A549 (cell line): ENCODE results near the gene RASA4.
"Not testable (repeated sequence)": the region's sequence is repeated elsewhere in the genome, so short reads cannot be mapped to it uniquely, and the experiment has no call there.

Experiments
- CHD2 ChIP-seq: fragments of 150-350 bp; IDR thresholded peaks from 2 replicates; pipeline ENCODE4 v1.6.1; 2014; ENCODE audit warnings: low read length; ENCODE audit not compliant: partially characterized antibody
- CTCF ChIP-seq: fragments of >200 bp; sonication (Bioruptor Twin); formaldehyde crosslinking; IDR thresholded peaks from 3 replicates; pipeline ENCODE4 v1.5.1; 2016
- FOSB ChIP-seq: fragments of 250-450 bp; sonication (Bioruptor Pico); IDR thresholded peaks from 2 replicates; pipeline ENCODE4 v1.5.0; 2020; ENCODE audit warnings: mild to moderate bottlenecking, moderate library complexity
- MAZ ChIP-seq: fragments of 150-350 bp; IDR thresholded peaks from 2 replicates; pipeline ENCODE4 v1.6.1; 2014; ENCODE audit warnings: antibody characterized with exemption, low read depth, low read length, borderline replicate concordance
- POLR2A ChIP-seq: IDR thresholded peaks from 2 replicates; pipeline ENCODE4 v1.6.1; 2012; ENCODE audit warnings: mild to moderate bottlenecking, low read length
- POLR2AphosphoS2 ChIP-seq: conservative IDR thresholded peaks from 2 replicates; pipeline ENCODE4 v1.6.1; 2012; ENCODE audit warnings: low read length, improper control_type of control experiment, inconsistent platforms
- RAD21 ChIP-seq, 2 experiments: fragments of >200 bp in 1 of 2; sonication (Bioruptor Twin) in 1 of 2; formaldehyde crosslinking in 1 of 2; IDR thresholded peaks in 1 of 2; conservative IDR thresholded peaks in 1 of 2; 2 replicates in 1 of 2; 3 replicates in 1 of 2; pipeline ENCODE4 v1.6.1; 2012 to 2018; ENCODE audit warnings: inconsistent platforms in 1 of 2
- USF2 ChIP-seq: fragments of 450-650 bp; IDR thresholded peaks from 2 replicates; pipeline ENCODE4 v1.6.1; 2014; ENCODE audit warnings: antibody characterized with exemption

- TF ChIP-seq CTCF; POLR2A; FOSB (CRISPR knock-in tag); CHD2; MAZ; USF2; POLR2AphosphoS2; RAD21 (conservative IDR thresholded peaks at IDR 0.05 in 1 of 2, IDR thresholded peaks at IDR 0.05 in 1 of 2): not testable (repeated sequence)
These were observed 26.8 kb upstream of the RASA4 start for GRCh38 chr7:102643404-102643803.
